22Rv1 (cell line): ENCODE data around the gene BABAM2.

Experiments
- CTCF ChIP-seq: fragments of 450-650 bp; IDR thresholded peaks from 2 replicates; pipeline ENCODE4 v1.5.1; 2017; ENCODE audit warnings: mild to moderate bottlenecking
- ZFX ChIP-seq: fragments of 450-650 bp; IDR thresholded peaks from 2 replicates; pipeline ENCODE4 v1.6.1; 2017; ENCODE audit warnings: antibody characterized with exemption, borderline replicate concordance

GRCh38 chr2:27875089-27875881, 15.2 kb upstream of the BABAM2 start:
- no peak for TF ChIP-seq CTCF
- TF ChIP-seq ZFX: no peak
